Activated B cell treated with CpG ODN at 0.5 μM for 24 hours (primary cell): ENCODE results near the gene SGMS2. TPM values are rescaled to one million over a fixed set of nuclear protein-coding genes. Genes with fewer than 3 reads are reported as not detected.

ENCODE experiments used
- ATAC-seq: fragments of 200-7000 bp; cut with Tn5 transposase; one replicate; pipeline ENCODE4 v1.10.0; 2021; ENCODE audit warnings: low read depth, mild to moderate bottlenecking, moderate library complexity
- CTCF ChIA-PET: fragments of 350-600 bp; sonication (Branson Sonifier 250); formaldehyde crosslinking; loops from one replicate; lab custom pipeline; 2021; ENCODE audit warnings: antibody characterized with exemption; lab: Charles Lee
- POLR2A ChIA-PET: fragments of 350-600 bp; sonication (Branson Sonifier 250); formaldehyde crosslinking; loops from one replicate; lab custom pipeline; 2021; ENCODE audit warnings: antibody characterized with exemption; lab: Charles Lee
- DNase-seq: peaks from one replicate; pipeline ENCODE4 v3.0.0; 2022
- H3K27ac Mint-ChIP-seq: one replicate; pipeline ENCODE4 v1.8.0; 2020; ENCODE audit warnings: mixed read lengths
- H3K27me3 Mint-ChIP-seq: one replicate; pipeline ENCODE4 v1.8.0; 2021; ENCODE audit warnings: mixed read lengths
- H3K36me3 Mint-ChIP-seq: one replicate; pipeline ENCODE4 v1.8.0; 2021; ENCODE audit warnings: low read depth, mixed read lengths
- H3K4me1 Mint-ChIP-seq: one replicate; pipeline ENCODE4 v1.8.0; 2021; ENCODE audit warnings: mixed read lengths
- H3K4me3 Mint-ChIP-seq: one replicate; pipeline ENCODE4 v1.8.0; 2020; ENCODE audit warnings: mild to moderate bottlenecking, mixed read lengths
- H3K9me3 Mint-ChIP-seq: one replicate; pipeline ENCODE4 v1.8.0; 2020; ENCODE audit warnings: mixed read lengths
- CTCF ChIP-seq: fragments of 200-600 bp; IDR thresholded peaks from one replicate; pipeline ENCODE4 v1.8.0; 2022; ENCODE audit warnings: antibody characterized with exemption, mild to moderate bottlenecking
- intact Hi-C: fragments of 100-400 bp; cut with micrococcal nuclease; formaldehyde crosslinking; loops from one replicate; pipeline ENCODE4 v1.15.1; 2024
- total RNA-seq: library from RNA; stranded (reverse); gene quantifications from 2 replicates; pipeline ENCODE4 v1.2.3, GENCODE V29; 2022

Gene SGMS2
- total RNA-seq, 1 donor from 2014 or later = not detected

DNA sequence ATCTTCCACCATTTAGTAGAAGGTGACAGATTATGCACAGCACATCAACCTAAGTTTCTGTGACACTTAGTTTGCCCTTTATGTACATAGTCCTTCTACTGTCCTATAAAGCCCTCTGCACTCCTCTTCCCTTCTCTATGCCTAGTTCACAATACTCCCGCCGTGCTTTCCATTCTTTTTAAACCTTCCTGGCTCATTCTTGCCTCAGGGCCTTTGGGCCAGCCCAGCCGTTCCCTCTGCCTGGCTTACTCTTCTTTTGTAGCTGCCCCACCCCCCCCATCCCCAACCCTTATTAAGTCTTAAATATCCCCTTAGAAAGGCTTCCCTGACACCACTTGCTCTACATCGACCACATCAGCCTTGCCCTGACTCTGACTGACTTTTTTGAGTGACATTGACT, 33.0 kb downstream of the SGMS2 start:
- peaks cover 24% of the 10 kb centered on the region for H3K27me3 Mint-ChIP-seq
- CTCF ChIA-PET = no interaction called here
- intact Hi-C loops = no loop called here
- H3K36me3 Mint-ChIP-seq = no peaks in the 10 kb centered on the region
- no peaks in the 10 kb centered on the region for H3K4me1 Mint-ChIP-seq
- H3K9me3 Mint-ChIP-seq = no peaks in the 10 kb centered on the region
- H3K4me3 Mint-ChIP-seq = no peak overlapping the region
- ATAC-seq = no peak
- no peak overlapping the region for H3K27ac Mint-ChIP-seq
- POLR2A ChIA-PET = no interaction called here
- no peak for TF ChIP-seq CTCF
- DNase-seq = no peak

DNA sequence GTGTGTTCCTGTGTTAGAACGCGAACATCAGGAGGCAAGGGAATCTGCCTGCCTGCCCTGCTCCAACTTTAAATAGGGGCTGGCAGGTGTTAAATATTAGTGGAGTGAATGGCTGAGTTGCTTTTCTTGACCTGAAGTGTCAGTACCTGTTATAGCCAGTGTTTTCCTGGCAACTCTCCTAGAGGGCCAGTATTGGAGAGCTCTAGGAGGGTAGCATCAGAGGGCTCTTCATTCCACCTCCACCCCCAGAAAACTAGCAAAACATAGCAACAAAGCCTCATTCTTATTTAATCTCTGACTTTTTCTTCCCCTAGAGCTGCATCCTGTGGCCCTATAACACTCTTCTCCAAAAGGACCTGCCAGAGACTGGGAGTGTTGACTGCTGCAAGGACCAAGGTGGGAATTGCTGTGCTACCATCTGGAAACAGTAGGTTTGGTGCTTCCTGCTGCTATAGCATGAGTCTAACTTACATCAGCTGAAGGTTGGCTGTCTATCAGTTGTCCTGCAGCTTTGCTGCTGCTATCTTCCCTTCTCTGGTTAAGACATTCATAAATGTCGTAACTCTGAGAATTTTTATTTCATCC, 33.5 kb downstream of the SGMS2 start:
- ChIA-PET POLR2A (no interaction called here), CTCF (no interaction called here)
- Mint-ChIP-seq H3K27me3 (peaks cover 25% of the 10 kb centered on the region), H3K4me1 (no peaks in the 10 kb centered on the region), H3K36me3 (no peaks in the 10 kb centered on the region), H3K9me3 (no peaks in the 10 kb centered on the region), H3K27ac (no peak overlapping the region), H3K4me3 (no peak overlapping the region)
- DNase-seq (no peak), ATAC-seq (no peak)
- intact Hi-C loops = no loop called here
- no peak for TF ChIP-seq CTCF

- Mint-ChIP-seq H3K9me3 (no peaks in the 10 kb centered on the region), H3K36me3 (no peaks in the 10 kb centered on the region), H3K27me3 (peaks cover 14% of the 10 kb centered on the region), H3K4me3 (no peak overlapping the region), H3K27ac (no peak overlapping the region), H3K4me1 (no peaks in the 10 kb centered on the region)
- intact Hi-C loops = no loop called here
- DNase-seq = no peak
- ChIA-PET POLR2A (no interaction called here), CTCF (no interaction called here)
- TF ChIP-seq CTCF = no peak
- ATAC-seq = no peak
These were observed 37.9 kb downstream of the SGMS2 start for GRCh38 chr4:107862658-107863057.

DNA sequence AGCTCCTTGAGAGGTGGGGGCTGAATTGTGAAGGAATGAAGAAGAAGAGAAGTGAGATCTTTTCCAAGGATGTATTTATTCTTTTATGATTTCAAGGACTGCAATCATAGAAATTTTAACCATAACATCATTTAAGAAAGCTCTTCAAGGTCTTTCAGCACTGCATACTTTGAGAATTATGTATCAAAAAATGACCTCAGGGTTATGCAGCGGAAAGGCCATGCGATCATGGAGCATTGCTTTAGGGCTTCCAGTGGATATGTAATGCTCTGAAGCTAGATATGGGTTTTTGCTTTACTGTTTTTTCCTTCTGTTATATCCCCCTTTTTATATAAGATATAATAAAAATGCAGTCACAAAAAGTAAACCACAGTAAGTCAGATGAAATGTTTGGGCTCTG, 38.7 kb downstream of the SGMS2 start:
- no peak overlapping the region for H3K27ac Mint-ChIP-seq
- CTCF ChIA-PET = no interaction called here

GRCh38 chr4:107863850-107864371, 39.2 kb downstream of the SGMS2 start:
- no peak for ATAC-seq
- Mint-ChIP-seq H3K27me3 (peaks cover 9% of the 10 kb centered on the region), H3K4me3 (no peak overlapping the region), H3K36me3 (no peaks in the 10 kb centered on the region), H3K27ac (no peak overlapping the region), H3K4me1 (no peaks in the 10 kb centered on the region), H3K9me3 (no peaks in the 10 kb centered on the region)
- POLR2A ChIA-PET = no interaction called here
- no peak for TF ChIP-seq CTCF
- intact Hi-C loops = no loop called here
- DNase-seq = no peak
- CTCF ChIA-PET = no interaction called here

More for the DNA sequence above, 38.7 kb downstream of the SGMS2 start:
- H3K4me3 Mint-ChIP-seq = no peak overlapping the region
- POLR2A ChIA-PET = no interaction called here
- intact Hi-C loops = no loop called here
- H3K9me3 Mint-ChIP-seq = no peaks in the 10 kb centered on the region
- H3K4me1 Mint-ChIP-seq = no peaks in the 10 kb centered on the region
- H3K27me3 Mint-ChIP-seq = peaks cover 9% of the 10 kb centered on the region
- H3K36me3 Mint-ChIP-seq = no peaks in the 10 kb centered on the region
- ATAC-seq (no peak), DNase-seq (no peak)
- TF ChIP-seq CTCF = no peak
